K562 (cell line): Measurements from ENCODE around the gene PGPEP1. TPM values are rescaled to one million over a fixed set of nuclear protein-coding genes. Genes with fewer than 3 reads are reported as not detected.
A peak's percentile ranks its signal among the peaks of the same experiment; 100 is the strongest.

Experiments
- ARID4B ChIP-seq: sonication (generic); formaldehyde crosslinking; IDR thresholded peaks from 2 replicates; pipeline ENCODE4 v1.8.0; 2022; ENCODE audit warnings: mild to moderate bottlenecking, missing genetic modification reagents
- ATF7 ChIP-seq: fragments of 450-650 bp; IDR thresholded peaks from 2 replicates; pipeline ENCODE4 v1.7.1; 2014; ENCODE audit warnings: mild to moderate bottlenecking, moderate library complexity
- CC2D1A ChIP-seq: fragments of 450-650 bp; IDR thresholded peaks from 2 replicates; pipeline ENCODE4 v1.6.1; 2017; ENCODE audit warnings: mild to moderate bottlenecking
- CTCF ChIP-seq, 3 experiments: IDR thresholded peaks in 2 of 3; conservative IDR thresholded peaks in 1 of 3; 2 replicates each; pipeline ENCODE4 v1.5.1; 2011 to 2012; ENCODE audit warnings: low read length in 3 of 3, mild to moderate bottlenecking in 3 of 3, control low read depth in 2 of 3, improper control_type of control experiment in 1 of 3, inconsistent platforms in 1 of 3, low read depth in 1 of 3, mixed read lengths in 1 of 3, moderate library complexity in 1 of 3; ENCODE audit not compliant: insufficient read depth in 2 of 3
- MGA ChIP-seq: fragments of 450-650 bp; IDR thresholded peaks from 2 replicates; pipeline ENCODE4 v1.6.1; 2016; ENCODE audit warnings: mild to moderate bottlenecking, moderate library complexity
- MTA1 ChIP-seq: fragments of 450-650 bp; IDR thresholded peaks from 2 replicates; pipeline ENCODE4 v1.6.1; 2017; ENCODE audit warnings: borderline replicate concordance
- ZBTB9 ChIP-seq: fragments of 450-650 bp; formaldehyde crosslinking; IDR thresholded peaks from 2 replicates; pipeline ENCODE4 v1.4.0; 2020; ENCODE audit warnings: mild to moderate bottlenecking, moderate library complexity
- ZNF431 ChIP-seq: sonication (generic); formaldehyde crosslinking; IDR thresholded peaks from 2 replicates; pipeline ENCODE4 v1.8.0; 2022; ENCODE audit warnings: mild to moderate bottlenecking, missing genetic modification reagents
- polyA plus RNA-seq, 8 experiments: library from polyadenylated mRNA; depleted of rRNA in 4 of 8; stranded (reverse) in 5 of 8; unstranded in 3 of 8; fragments of >200 nt; fragmentation: Nextera tagmentation in 2 of 8; fragmentation: Illumina TruSeq in 1 of 8; extraction: Ambion mirVana in 2 of 8; extraction: Trizol in 1 of 8; gene quantifications; 2 replicates each; pipeline versions ENCODE4 v1.2.1 to v1.2.3, GENCODE V29; 2011 to 2014; ENCODE audit warnings: inconsistent platforms in 1 of 8, missing spikeins in 1 of 8
- total RNA-seq, 7 experiments: library from RNA; depleted of rRNA in 6 of 7; stranded (reverse); fragments of >200 nt in 6 of 7; fragmentation: Illumina TruSeq in 2 of 7; extraction: Trizol in 2 of 7; gene quantifications; 2 replicates each; pipeline versions ENCODE4 v1.2.1 to v1.2.3, GENCODE V29; 2011 to 2021; ENCODE audit warnings: low replicate concordance in 1 of 7

PGPEP1 gene
- total and polyA plus RNA-seq, 9 of the 15 experiments (the other 6 are each of a cell fraction or from before 2014, with no cell fraction given), result 10.0 to 69.6 (median 33.5) TPM

GRCh38 chr19:18408053-18408476 is 67.7 kb downstream of the PGPEP1 start (continued):
- TF ChIP-seq MGA, result peak; percentile 36; the same call in 1 of the 2 replicates
- TF ChIP-seq ZNF431 (CRISPR knock-in tag), result no peak
- TF ChIP-seq ATF7, result 0 out of 2 replicates have a peak, but pooled peaks have one; percentile 20
- TF ChIP-seq ARID4B (CRISPR knock-in tag), result 0 out of 2 replicates have a peak, but pooled peaks have one; percentile 41
- peak; percentile 34; the same call in 1 of the 2 replicates for TF ChIP-seq CC2D1A
- TF ChIP-seq CTCF (IDR thresholded peaks at IDR 0.05 in 2 of 3, conservative IDR thresholded peaks at IDR 0.05 in 1 of 3; ENCODE audit: insufficient read depth in 2 of 3, low read depth in 1 of 3, low read length in 3 of 3), result peak; percentile 82 to 89 (median 86)
- 0 out of 2 replicates have a peak, but pooled peaks have one; percentile 38 for TF ChIP-seq MTA1
- 0 out of 2 replicates have a peak, but pooled peaks have one; percentile 71 for TF ChIP-seq ZBTB9 (CRISPR knock-in tag)
